Loucy (cell line): ENCODE results near the gene OSGEP.
A peak's percentile ranks its signal among the peaks of the same experiment; 100 is the strongest.
"Not testable (repeated sequence)": the region's sequence is repeated elsewhere in the genome, so short reads cannot be mapped to it uniquely, and the experiment has no call there.

Source experiments
- H2AFZ ChIP-seq: fragments of 200-600 bp; sonication (generic); 2 replicates; pipeline ENCODE4 v1.6.0; 2016; ENCODE audit warnings: antibody characterized with exemption, mild to moderate bottlenecking, low read length, moderate library complexity
- H3F3A ChIP-seq: fragments of 200-600 bp; 2 replicates; pipeline ENCODE4 v1.6.0; 2016; ENCODE audit warnings: antibody characterized with exemption, low read depth, mild to moderate bottlenecking
- H3K27me3 ChIP-seq: fragments of 200-600 bp; sonication (generic); 2 replicates; pipeline ENCODE4 v1.6.1; 2014; ENCODE audit warnings: low read length, mild to moderate bottlenecking; ENCODE audit not compliant: insufficient read depth, poor library complexity, severe bottlenecking
- H3K36me3 ChIP-seq: fragments of 200-600 bp; sonication (generic); 2 replicates; pipeline ENCODE4 v1.6.1; 2016; ENCODE audit warnings: low read length; ENCODE audit not compliant: insufficient read depth
- H3K4me1 ChIP-seq: fragments of 200-600 bp; sonication (generic); 2 replicates; pipeline ENCODE4 v1.5.1; 2014; ENCODE audit warnings: low read length, mild to moderate bottlenecking; ENCODE audit not compliant: insufficient read depth, poor library complexity, severe bottlenecking
- H3K4me2 ChIP-seq: fragments of 200-600 bp; sonication (generic); 2 replicates; pipeline ENCODE4 v1.6.0; 2014; ENCODE audit warnings: antibody characterized with exemption, low read length, low read depth, mild to moderate bottlenecking; ENCODE audit not compliant: poor library complexity, severe bottlenecking
- H3K4me3 ChIP-seq: fragments of 200-600 bp; sonication (generic); 2 replicates; pipeline ENCODE4 v1.5.1; 2014; ENCODE audit warnings: low read length, mild to moderate bottlenecking, mixed read lengths; ENCODE audit not compliant: poor library complexity, severe bottlenecking
- H3K79me2 ChIP-seq: fragments of 200-600 bp; sonication (generic); 2 replicates; pipeline ENCODE4 v1.6.1; 2014; ENCODE audit warnings: low read length; ENCODE audit not compliant: insufficient read depth
- H3K9ac ChIP-seq: fragments of 200-600 bp; sonication (generic); 2 replicates; pipeline ENCODE4 v1.6.0; 2014; ENCODE audit warnings: mild to moderate bottlenecking, low read depth, low read length, moderate library complexity; ENCODE audit not compliant: poor library complexity, severe bottlenecking
- H3K9me2 ChIP-seq: fragments of 200-600 bp; sonication (generic); replicated peaks from 2 replicates; pipeline ENCODE4 v1.6.1; 2016; ENCODE audit warnings: low read depth, low read length, mixed read lengths
- H3K9me3 ChIP-seq: fragments of 200-600 bp; sonication (generic); 2 replicates; pipeline ENCODE4 v1.6.1; 2014; ENCODE audit warnings: mild to moderate bottlenecking, antibody characterized with exemption, low read length, low read depth; ENCODE audit not compliant: insufficient read depth
- H4K20me1 ChIP-seq: fragments of 200-600 bp; sonication (generic); 2 replicates; pipeline ENCODE4 v1.6.0; 2014; ENCODE audit warnings: antibody characterized with exemption, low read length, mild to moderate bottlenecking; ENCODE audit not compliant: insufficient read depth, poor library complexity, severe bottlenecking
- CTCF ChIP-seq: fragments of 200-600 bp; sonication (generic); conservative IDR thresholded peaks from 2 replicates; pipeline ENCODE4 v1.5.1; 2014; ENCODE audit warnings: mild to moderate bottlenecking, antibody characterized with exemption, low read length
- EZH2phosphoT487 ChIP-seq: fragments of 200-600 bp; IDR thresholded peaks from 2 replicates; pipeline ENCODE4 v1.6.1; 2018; ENCODE audit warnings: antibody characterized with exemption, mild to moderate bottlenecking, moderate library complexity, borderline replicate concordance

OSGEP gene

GRCh38 chr14:20455355-20456300 is 1.0 kb upstream of the OSGEP start:
- Histone ChIP-seq H3K4me2 (peak overlapping the region; percentile 88), H3K4me3 (peak overlapping the region; percentile 86), H3F3A (no peaks in the 10 kb centered on the region), H2AFZ (peak overlapping the region; percentile 74), H3K9me2 (no peaks in the 10 kb centered on the region), H3K27me3 (no peaks in the 10 kb centered on the region), H3K4me1 (peaks cover 44% of the 10 kb centered on the region), H3K79me2 (peaks cover 86% of the 10 kb centered on the region), H3K36me3 (peaks cover 40% of the 10 kb centered on the region; the same call in 1 of the 2 replicates), H4K20me1 (peaks cover 50% of the 10 kb centered on the region), H3K9ac (peak overlapping the region; percentile 95), H3K9me3 (no peaks in the 10 kb centered on the region)
- TF ChIP-seq EZH2phosphoT487 = no peak
- no peak for TF ChIP-seq CTCF

GRCh38 chr14:20452831-20453230 is 1.8 kb downstream of the OSGEP start:
- Histone ChIP-seq H3K36me3 (peaks cover 51% of the 10 kb centered on the region; the same call in 1 of the 2 replicates), H3K4me1 (peaks cover 28% of the 10 kb centered on the region), H3K4me2 (peak overlapping the region; percentile 88), H3K4me3 (peak overlapping the region; percentile 86), H4K20me1 (peaks cover 29% of the 10 kb centered on the region), H3K9ac (peak overlapping the region; percentile 95), H3K79me2 (peaks cover 62% of the 10 kb centered on the region)
- H3F3A ChIP-seq, H3K9me3 ChIP-seq, H2AFZ ChIP-seq, H3K9me2 ChIP-seq, H3K27me3 ChIP-seq: not testable (repeated sequence)

GRCh38 chr14:20446889-20447288 is 7.7 kb downstream of the OSGEP start:
- H3K9ac ChIP-seq = no peak overlapping the region
- no peaks in the 10 kb centered on the region for H3K9me3 ChIP-seq
- H3K36me3 ChIP-seq = peaks cover 58% of the 10 kb centered on the region; the same call in 1 of the 2 replicates
- H3K4me1 ChIP-seq = no peaks in the 10 kb centered on the region
- no peaks in the 10 kb centered on the region for H3K9me2 ChIP-seq
- no peak overlapping the region for H3K4me2 ChIP-seq
- H3K27me3 ChIP-seq = no peaks in the 10 kb centered on the region
- H2AFZ ChIP-seq = no peak overlapping the region
- TF ChIP-seq EZH2phosphoT487 = no peak
- TF ChIP-seq CTCF = no peak
- H3F3A ChIP-seq = no peaks in the 10 kb centered on the region
- peaks cover 8% of the 10 kb centered on the region; the same call in 1 of the 2 replicates for H3K79me2 ChIP-seq
- no peaks in the 10 kb centered on the region for H4K20me1 ChIP-seq
- H3K4me3 ChIP-seq = no peak overlapping the region

- not testable (repeated sequence) for H3K27me3 ChIP-seq, H3K79me2 ChIP-seq, H3K4me2 ChIP-seq, H3F3A ChIP-seq, H2AFZ ChIP-seq, H3K9me3 ChIP-seq, H3K4me3 ChIP-seq, H3K9me2 ChIP-seq, H3K9ac ChIP-seq, H4K20me1 ChIP-seq
- peaks cover 35% of the 10 kb centered on the region; the same call in 1 of the 2 replicates for H3K36me3 ChIP-seq
- H3K4me1 ChIP-seq = peaks cover 19% of the 10 kb centered on the region
These were observed 11.0 kb downstream of the OSGEP start for GRCh38 chr14:20443650-20444049.
